Raji (cell line): ENCODE data around the gene CIDEB.
A peak's percentile ranks its signal among the peaks of the same experiment; 100 is the strongest.

ENCODE experiments used
- POLR2A ChIP-seq: IDR thresholded peaks from 2 replicates; pipeline ENCODE4 v1.6.1; 2011; ENCODE audit warnings: low read depth, low read length, control low read depth; ENCODE audit not compliant: insufficient read depth

The CIDEB gene

DNA sequence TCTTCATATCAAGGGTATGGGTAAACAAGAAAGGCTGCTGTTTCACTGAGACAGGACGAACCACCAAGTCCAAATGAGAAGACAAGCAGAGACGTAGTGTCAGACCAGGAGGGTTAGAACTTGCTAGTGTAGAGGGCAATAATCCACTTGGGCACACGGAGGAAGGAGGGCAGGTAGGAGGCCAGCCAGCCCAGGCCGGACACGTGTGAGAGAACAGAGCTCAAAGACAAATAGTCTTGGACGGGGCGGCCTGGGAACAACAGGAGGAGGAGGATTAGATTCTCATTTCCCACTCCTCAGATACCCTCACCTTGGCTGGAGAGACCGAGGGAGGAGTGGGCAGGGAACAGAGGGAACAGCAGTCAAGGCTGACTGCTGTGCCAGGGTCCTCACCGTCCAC lies 17.0 kb downstream of the CIDEB start:
- no peak for TF ChIP-seq POLR2A

DNA sequence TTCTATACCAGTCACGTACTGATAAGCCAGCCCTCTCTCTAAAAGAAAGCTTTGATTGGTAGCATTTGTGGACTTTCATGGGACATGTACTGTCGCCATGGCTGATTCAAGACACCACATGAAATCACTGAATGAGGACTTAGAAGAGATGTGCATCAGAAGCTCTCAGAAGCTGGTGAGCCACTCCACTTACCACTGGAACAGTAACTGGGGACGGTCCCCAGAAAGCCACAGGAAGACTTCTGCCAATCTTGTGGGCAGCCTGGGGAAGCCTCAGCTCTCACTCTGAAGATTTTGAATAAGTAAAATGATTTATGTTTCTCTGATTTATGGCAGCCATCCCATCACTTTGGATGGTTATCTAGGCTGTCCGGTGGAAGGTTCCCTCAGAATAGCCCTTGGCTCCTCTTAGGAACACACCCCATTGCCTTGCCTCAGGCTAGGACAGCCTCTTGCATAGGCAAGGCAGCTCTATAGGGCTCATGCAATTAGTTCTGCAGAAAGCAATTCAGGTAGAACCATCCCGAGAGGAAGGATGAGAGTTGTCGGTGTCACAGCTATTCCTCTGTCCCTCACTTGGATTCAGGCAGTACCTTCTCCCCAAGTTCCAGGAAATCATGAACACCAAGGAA lies 18.0 kb downstream of the CIDEB start:
- TF ChIP-seq POLR2A, result no peak

DNA sequence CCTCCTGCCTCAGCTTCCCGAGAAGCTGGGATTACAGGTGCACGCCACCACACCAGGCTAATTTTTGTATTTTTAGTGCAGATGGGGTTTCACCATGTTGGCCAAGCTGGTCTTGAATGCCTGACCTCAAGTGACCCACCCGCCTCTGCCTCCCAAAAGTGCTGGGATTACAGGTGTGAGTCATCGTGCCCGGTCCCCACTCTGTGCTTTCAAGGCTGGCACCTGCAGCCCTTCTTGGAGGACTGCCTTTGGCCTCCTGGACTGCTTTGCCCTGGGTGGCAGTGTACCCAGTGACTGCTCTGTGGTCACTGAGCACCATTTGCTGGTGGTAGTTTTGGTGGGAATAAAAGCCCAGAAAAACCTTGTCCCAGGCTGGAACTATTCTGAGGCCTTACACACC lies 20.8 kb downstream of the CIDEB start:
- TF ChIP-seq POLR2A, result no peak

DNA sequence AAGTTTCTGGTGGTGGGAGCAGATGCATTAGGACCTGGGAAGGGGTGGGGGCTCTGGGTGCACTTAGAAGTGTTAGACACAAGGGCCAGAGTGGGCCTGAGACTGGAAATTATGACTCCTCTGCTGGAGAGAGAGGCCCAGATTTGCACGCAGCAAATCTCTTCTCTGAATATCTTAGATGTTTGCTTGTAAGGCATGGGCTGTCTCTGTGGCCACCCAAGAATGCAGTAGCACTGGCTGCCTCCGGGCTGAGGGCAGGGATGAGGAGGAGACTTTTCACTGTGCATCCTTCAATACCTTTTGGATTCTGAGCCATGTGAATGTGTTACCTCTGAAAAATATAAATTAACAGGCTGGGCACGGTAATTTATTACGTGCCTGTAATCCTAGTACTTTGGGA lies 22.4 kb downstream of the CIDEB start:
- TF ChIP-seq POLR2A, result no peak

DNA sequence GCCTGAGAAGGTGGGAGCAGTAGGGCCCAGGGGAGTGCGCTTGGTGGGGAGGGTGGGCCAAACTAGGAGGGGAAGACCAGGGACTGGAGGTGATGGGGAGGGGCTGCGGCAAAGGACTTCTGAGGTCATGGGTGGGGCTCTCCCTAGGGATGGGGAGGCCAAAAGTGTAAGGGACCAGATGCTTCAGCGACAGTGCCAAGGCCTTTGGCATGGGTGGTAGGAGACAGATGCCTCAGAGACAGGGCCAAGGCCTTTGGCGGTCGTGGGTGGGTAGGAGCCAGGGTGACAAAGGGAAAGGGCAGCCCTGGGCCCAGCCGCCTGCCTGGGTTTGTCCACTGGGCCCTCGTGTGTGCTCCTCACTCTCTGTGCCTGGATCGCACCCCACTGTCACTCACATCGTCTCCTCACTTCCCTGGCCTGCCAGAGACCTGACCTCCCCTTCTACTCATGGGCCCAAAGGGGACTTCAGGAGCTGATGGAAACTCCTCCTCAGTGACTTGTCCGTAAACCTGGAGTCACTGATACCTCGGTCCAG lies 23.2 kb downstream of the CIDEB start:
- TF ChIP-seq POLR2A, result no peak

DNA sequence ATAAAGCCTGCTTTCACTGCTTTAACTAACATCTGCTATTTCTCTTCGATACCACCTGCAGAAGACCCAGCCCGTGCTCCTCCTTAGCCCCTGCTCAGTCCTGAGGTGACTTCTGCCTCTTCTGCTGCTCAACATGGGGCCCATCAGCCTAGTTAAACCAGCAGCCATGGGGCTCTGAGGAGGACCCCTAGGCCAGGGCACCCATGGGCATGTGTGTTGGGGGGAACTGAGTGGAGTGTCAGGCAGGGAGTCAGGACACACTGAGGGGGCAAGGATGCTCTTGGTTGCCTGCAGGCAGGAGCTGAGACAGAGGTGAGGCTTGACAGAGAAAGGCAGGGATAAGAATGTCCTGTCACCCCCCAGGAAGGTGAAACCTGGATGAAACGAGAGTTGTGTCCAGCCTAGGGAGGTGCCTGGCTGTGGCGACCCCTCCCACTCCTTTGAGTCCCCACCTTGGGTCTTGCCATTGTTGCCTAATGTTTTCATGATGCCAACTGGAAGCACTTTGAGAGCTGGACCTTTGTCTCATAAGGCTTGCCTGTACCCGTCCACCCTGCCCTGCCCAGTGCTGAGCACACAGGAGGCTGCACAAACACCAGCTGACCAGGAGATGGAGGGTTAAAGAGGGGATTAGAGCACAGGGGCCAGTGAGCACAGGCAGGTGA lies 23.8 kb downstream of the CIDEB start:
- TF ChIP-seq POLR2A, result no peak

DNA sequence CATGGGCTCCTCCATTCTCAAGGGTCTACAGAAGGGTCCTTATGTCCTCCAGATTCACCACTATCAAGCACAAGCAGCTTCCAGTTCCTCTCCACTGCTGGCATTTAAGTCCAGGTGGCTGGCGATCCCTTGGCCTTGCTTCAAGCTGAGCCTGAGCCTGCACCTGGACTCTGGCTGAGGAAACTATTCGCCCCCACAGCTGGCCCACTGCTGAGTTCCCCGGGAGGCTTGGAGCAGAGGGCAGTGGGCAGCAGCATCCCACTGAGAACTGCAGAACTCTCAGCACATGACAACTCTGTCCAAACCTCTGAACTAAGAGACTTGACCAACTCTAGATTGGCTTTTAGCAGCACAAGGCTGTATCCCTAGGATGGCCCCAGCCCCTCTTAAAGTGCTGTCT lies 25.0 kb downstream of the CIDEB start:
- TF ChIP-seq POLR2A, result no peak

DNA sequence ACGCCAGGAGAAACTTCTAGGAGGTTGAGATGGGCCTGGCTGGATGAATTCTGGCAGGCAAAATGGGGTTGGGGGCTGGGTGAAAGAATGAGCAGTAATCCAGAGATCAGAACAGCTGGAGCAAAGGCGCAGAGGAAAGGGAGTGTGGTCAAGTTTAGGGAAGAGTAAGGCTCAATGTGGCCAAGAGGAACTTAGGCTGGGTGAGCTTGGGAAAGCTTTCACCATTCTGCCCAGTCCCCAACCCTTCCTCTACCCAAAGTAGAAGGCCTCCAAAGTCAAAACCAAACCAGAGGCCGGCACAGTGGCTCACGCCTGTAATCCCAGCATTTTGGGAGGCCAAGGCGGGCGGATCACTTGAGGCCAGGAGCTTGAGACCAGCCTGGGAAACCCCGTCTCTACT lies 26.1 kb downstream of the CIDEB start:
- no peak for TF ChIP-seq POLR2A

DNA sequence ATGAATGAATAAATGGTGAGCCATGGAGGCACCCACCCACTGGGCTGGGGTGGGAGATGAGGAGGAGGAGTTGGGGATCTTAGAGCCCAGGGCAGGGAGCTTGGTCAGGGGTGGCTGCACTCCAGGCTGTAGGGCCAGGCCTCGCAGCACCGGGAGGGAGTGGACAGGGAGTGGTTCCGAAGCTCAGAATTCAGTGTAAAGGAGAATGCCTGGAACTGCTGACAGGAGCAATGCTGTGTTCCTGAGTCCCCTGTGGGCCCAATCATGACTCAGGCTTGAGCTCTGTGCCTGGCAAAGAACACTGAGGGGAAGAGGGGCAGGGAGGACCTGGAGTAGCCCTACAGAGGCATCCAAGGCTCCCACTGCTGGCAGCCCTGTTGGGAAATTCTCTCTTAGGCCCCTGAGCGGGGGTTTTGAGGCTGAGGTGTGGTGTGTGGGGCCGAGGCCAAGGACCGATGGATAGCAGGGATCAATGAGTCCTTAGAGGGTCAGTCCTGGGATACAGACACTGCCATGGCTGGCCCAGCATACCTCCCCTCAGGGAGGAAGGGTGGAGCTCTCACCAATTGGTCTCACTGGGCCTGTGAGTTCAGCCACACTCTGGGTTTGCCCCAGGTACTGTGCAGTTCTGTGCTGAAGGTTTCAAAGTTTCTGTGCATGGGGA lies 26.8 kb downstream of the CIDEB start:
- no peak for TF ChIP-seq POLR2A

DNA sequence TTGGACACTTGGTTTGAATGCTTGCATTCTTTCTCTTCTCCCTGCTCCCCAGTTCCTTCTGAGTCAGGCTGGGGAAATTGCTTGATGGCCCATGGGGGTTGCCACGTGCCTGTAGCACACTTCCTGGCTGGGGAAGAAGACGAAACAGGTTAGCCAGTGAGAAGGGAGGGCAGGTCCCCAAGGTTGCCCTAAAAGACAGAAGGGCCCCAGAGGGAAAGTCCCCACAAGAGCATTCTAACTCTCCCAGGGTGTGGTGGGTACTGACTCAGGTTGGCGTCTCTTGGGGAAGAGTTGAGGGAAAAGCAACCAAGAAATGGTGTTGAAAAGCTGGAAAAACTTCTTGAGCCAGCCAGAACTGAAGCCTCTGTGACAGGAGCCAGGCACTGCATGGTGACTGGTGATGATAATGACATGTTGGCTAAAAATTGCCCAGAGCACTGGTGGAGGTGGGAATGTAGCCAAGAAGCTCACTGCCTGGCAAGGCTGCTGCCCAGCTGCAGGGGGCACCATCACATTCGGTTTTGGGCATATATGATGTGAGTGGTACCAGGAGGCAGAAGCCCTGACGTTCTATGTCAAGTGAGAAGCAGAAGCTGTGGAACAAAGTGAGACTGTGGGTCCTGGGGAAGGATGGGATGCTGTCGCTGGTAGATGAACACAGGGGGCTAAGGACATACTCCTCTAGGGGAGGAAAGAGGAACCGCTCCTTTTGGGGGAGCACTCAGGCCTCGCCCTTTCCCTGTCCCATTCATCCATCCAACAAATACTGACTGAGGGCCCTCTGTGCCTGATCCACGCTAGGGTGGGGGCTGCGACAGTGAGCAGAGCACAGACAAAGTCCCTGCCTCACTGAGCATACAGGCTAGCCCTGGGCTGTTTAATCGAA lies 28.2 kb downstream of the CIDEB start:
- TF ChIP-seq POLR2A, result no peak

DNA sequence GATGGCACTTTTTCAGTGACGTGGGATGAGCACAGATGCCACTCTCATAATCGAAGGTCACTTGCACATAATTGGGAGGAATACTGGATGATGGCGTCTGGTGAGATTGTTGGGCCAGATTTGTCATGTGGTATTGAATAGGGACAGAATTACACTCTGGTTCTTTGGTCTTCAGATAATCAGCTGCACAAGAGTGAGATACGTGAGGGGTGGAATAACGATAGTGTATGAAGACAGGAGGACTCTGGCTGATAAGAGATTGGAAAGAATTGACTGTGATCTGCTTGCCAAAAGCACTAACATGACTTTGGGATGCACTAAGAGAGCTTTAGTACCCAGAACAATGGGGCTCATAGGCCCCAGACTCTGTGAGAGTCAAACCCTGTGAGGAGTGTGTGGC lies 29.4 kb downstream of the CIDEB start:
- no peak for TF ChIP-seq POLR2A

DNA sequence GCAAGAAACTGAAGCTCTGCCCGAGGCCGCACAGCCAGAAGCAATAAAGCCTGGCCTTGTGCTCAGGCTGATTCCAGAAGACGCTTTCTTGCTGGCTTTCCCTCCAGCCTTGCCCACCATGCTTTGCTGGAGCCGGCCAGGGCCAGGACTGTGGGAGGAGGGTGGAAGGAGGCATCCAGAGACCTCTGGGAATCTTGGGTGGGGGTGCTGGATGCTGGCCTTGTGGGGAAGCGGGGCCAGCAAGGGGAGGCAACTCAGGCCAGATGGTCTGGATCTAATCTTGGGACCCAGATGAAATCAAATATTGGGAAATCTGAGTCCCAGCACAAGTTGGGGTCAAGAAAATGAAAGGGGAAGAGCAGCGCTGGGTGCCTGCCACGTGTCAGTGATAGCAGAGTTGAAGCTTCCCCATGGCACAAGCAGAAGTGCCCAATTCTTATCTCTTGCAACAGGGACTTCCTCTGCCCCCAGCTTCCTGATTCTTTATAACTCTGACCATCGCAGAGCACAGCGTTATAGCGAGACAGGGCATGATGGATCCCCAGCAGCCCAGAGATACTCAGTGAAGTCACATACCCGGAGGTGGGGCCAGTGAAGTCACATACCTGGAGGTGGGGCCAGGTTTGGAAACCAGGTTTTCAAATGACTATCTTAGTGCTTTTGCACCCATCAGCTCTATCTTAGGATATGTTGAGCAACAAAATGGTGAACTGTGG lies 30.0 kb downstream of the CIDEB start:
- no peak for TF ChIP-seq POLR2A

DNA sequence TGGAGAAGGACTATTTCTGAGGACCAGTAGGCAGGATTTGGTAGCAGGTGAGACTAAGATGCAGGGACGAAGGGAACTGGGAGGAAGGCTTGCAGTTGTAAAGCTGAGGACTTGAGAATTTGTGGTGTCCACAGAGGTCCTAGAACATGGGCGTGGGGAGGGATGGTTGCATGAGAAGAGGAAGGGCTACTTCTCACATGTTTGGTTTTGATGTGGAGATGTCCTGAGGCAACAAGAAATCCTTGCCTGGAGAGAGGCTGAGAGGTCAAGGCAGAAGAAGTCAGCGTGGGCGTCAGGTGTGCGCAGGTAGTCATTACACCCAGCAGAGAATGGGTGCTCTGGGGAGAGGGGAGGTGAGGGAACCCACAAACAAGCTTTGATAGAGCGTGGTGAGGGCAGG lies 30.7 kb downstream of the CIDEB start:
- no peak for TF ChIP-seq POLR2A

DNA sequence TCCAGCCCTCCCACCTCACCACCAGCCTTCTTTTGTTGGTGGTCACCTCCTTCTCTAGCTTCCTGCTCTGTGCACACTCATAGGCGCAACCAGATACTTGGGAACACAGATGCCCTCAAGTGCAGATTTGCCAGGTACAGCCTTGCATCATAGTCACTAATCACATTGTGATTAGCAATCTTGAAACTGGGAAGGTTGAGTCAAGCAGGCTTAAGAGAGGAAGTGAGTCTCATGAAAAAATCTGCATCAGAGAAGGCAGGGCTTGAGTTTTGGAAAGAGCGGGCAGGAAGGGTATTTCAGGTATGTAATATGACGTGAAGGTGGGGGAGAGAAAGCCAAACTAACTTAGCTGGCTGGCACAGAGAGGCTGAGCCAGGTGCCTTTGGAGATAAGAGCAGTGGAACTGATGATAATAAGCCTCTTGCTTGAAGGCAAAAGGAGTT lies 33.7 kb downstream of the CIDEB start:
- peak; percentile 31; the same call in 1 of the 2 replicates for TF ChIP-seq POLR2A
